GM12878 (cell line): ENCODE measurements around the gene IER5L. TPM values are rescaled to one million over a fixed set of nuclear protein-coding genes. Genes with fewer than 3 reads are reported as not detected.

Experiments
- ASH2L ChIP-seq: fragments of 300-600, 200-600 bp; sonication (generic); IDR thresholded peaks from 2 replicates; pipeline ENCODE4 v1.6.1; 2017; ENCODE audit warnings: low read depth, mild to moderate bottlenecking, borderline replicate concordance
- CHD4 ChIP-seq: fragments of 200-600 bp; sonication (generic); IDR thresholded peaks from 2 replicates; pipeline ENCODE4 v1.6.1; 2016; ENCODE audit warnings: mild to moderate bottlenecking
- GATAD2B ChIP-seq: fragments of 450-650 bp; conservative IDR thresholded peaks from 2 replicates; pipeline ENCODE4 v1.6.1; 2017; ENCODE audit warnings: low read depth, mild to moderate bottlenecking, moderate library complexity
- HCFC1 ChIP-seq: fragments of 150-350 bp; IDR thresholded peaks from 2 replicates; pipeline ENCODE4 v1.6.1; 2014; ENCODE audit warnings: low read length
- IKZF1 ChIP-seq: fragments of 450-650 bp; conservative IDR thresholded peaks from 2 replicates; pipeline ENCODE4 v1.6.1; 2017; ENCODE audit warnings: antibody characterized with exemption, mild to moderate bottlenecking
- MLLT1 ChIP-seq: fragments of 450-650 bp; IDR thresholded peaks from 2 replicates; pipeline ENCODE4 v1.6.1; 2016; ENCODE audit warnings: mild to moderate bottlenecking
- NKRF ChIP-seq: fragments of 450-650 bp; conservative IDR thresholded peaks from 2 replicates; pipeline ENCODE4 v1.6.1; 2017; ENCODE audit warnings: mild to moderate bottlenecking, moderate library complexity
- RFX5 ChIP-seq: IDR thresholded peaks from 2 replicates; pipeline ENCODE4 v1.6.1; 2011; ENCODE audit warnings: low read depth, low read length, improper control_type of control experiment
- SREBF1 ChIP-seq: IDR thresholded peaks from 2 replicates; pipeline ENCODE4 v1.6.1; 2012; ENCODE audit warnings: mild to moderate bottlenecking, low read length
- TARDBP ChIP-seq: IDR thresholded peaks from 2 replicates; pipeline ENCODE4 v1.6.1; 2016; ENCODE audit warnings: borderline replicate concordance
- YY1 ChIP-seq: IDR thresholded peaks from 2 replicates; pipeline ENCODE4 v1.6.1; 2011; ENCODE audit warnings: low read depth, mild to moderate bottlenecking, low read length
- ZNF217 ChIP-seq: fragments of 450-650 bp; IDR thresholded peaks from 2 replicates; pipeline ENCODE4 v1.6.1; 2017; ENCODE audit warnings: antibody characterized with exemption, mild to moderate bottlenecking
- polyA plus RNA-seq, 11 experiments: library from polyadenylated mRNA; depleted of rRNA in 4 of 11; unstranded in 6 of 11; stranded (reverse) in 5 of 11; fragments of >200 nt; fragmentation: Nextera tagmentation in 4 of 11; fragmentation: Illumina TruSeq in 1 of 11; extraction: Ambion mirVana in 4 of 11; extraction: Trizol in 1 of 11; gene quantifications; 1 replicate in 1 of 11; 2 replicates in 10 of 11; pipeline versions ENCODE4 v1.2.1 to v1.2.3, GENCODE V29; 2011 to 2016; ENCODE audit warnings: inconsistent platforms in 2 of 11, missing spikeins in 2 of 11, low read depth in 1 of 11
- total RNA-seq, 4 experiments: library from RNA; depleted of rRNA in 3 of 4; stranded (reverse); fragments of >200 nt in 3 of 4; fragmentation: Illumina TruSeq in 1 of 4; extraction: Trizol in 1 of 4; gene quantifications; 2 replicates each; pipeline versions ENCODE4 v1.2.1 to v1.2.3, GENCODE V29; 2013 to 2021

Gene IER5L
- total and polyA plus RNA-seq, 10 of the 15 experiments (the other 5 are each of a cell fraction or from before 2014, with no cell fraction given) = 0.04 to 1.4 (median 0.17) TPM

- no peak for TF ChIP-seq RFX5
- TF ChIP-seq SREBF1 = peak; percentile 43; the same call in 1 of the 2 replicates
- no peak for TF ChIP-seq ASH2L
- TF ChIP-seq NKRF = no peak
- TF ChIP-seq YY1 = peak; percentile 99
- peak; percentile 98 for TF ChIP-seq IKZF1
- 0 out of 2 replicates have a peak, but pooled peaks have one; percentile 29 for TF ChIP-seq GATAD2B
- TF ChIP-seq MLLT1 = no peak
- TF ChIP-seq HCFC1 = peak; percentile 96
- TF ChIP-seq CHD4 = no peak
- peak; percentile 93 for TF ChIP-seq TARDBP
- TF ChIP-seq ZNF217 = no peak
- TF ChIP-seq, all 136 proteins: peak for 15
Observed at GRCh38 chr9:129202613-129203555, 24.8 kb upstream of the IER5L start (continued).
